Sigmoid colon (tissue), 7 donors: Measurements from ENCODE around the gene PCYT2. TPM values are rescaled to one million over a fixed set of nuclear protein-coding genes. Genes with fewer than 3 reads are reported as not detected.
A peak's percentile ranks its signal among the peaks of the same experiment; 100 is the strongest.

Experiments
- DNase-seq: peaks from one replicate; pipeline ENCODE4 v3.0.0-alpha.2; 2019
- H3K27ac ChIP-seq, 4 donors: fragments of 200-600 bp; sonication (generic); one replicate each; pipeline ENCODE4 v1.5.1; 2016 to 2019; ENCODE audit warnings: mild to moderate bottlenecking in 1 of 4
- H3K27me3 ChIP-seq, 3 donors: fragments of 200-600 bp; sonication (generic); one replicate each; pipeline ENCODE4 v1.5.1; 2019; ENCODE audit warnings: mild to moderate bottlenecking in 1 of 3
- H3K36me3 ChIP-seq, 4 donors: fragments of 200-600 bp; sonication (generic); one replicate each; pipeline ENCODE4 v1.5.1; 2016 to 2019
- H3K4me1 ChIP-seq, 4 donors: fragments of 200-600 bp; sonication (generic); one replicate each; pipeline ENCODE4 v1.5.1; 2017 to 2019
- H3K4me3 ChIP-seq, 4 donors: fragments of 200-600 bp; sonication (generic); one replicate each; pipeline ENCODE4 v1.5.1; 2017 to 2019; ENCODE audit warnings: mild to moderate bottlenecking in 2 of 4, moderate library complexity in 1 of 4
- H3K9me3 ChIP-seq, 4 donors: fragments of 200-600 bp in 3 of 4; sonication (generic) in 3 of 4; one replicate each; pipeline versions ENCODE4 v1.5.1 to v1.6.1; 2013 to 2019
- EP300 ChIP-seq, 4 donors: sonication (generic); formaldehyde crosslinking; IDR thresholded peaks; one replicate each; pipeline ENCODE4 v1.6.1; 2017; ENCODE audit warnings: antibody characterized with exemption in 4 of 4
- POLR2A ChIP-seq, 2 donors: fragments of 450-650 bp; IDR thresholded peaks; one replicate each; pipeline ENCODE4 v1.6.1; 2016; ENCODE audit warnings: antibody characterized with exemption in 2 of 2, mild to moderate bottlenecking in 2 of 2, moderate library complexity in 2 of 2
- POLR2AphosphoS5 ChIP-seq, 4 donors: sonication (generic); formaldehyde crosslinking; IDR thresholded peaks; one replicate each; pipeline ENCODE4 v1.6.1; 2017; ENCODE audit warnings: antibody characterized with exemption in 4 of 4
- WGBS, 2 donors: extraction: QIAGEN DNeasy Blood & Tissue Kit; methylation state at CpG; one replicate each; pipeline ENCODE4 v1.1.7; 2013; 5-methylcytosine and 5-hydroxymethylcytosine counted together
- intact Hi-C: fragments of 100-400 bp; cut with DNase I; formaldehyde crosslinking; loops from one replicate; pipeline ENCODE4 v1.15.1; 2023
- polyA plus RNA-seq, 3 donors: library from polyadenylated mRNA; stranded (reverse); fragments of 200-250 nt; gene quantifications; one replicate each; pipeline ENCODE4 v1.2.3, GENCODE V29; 2013
- total RNA-seq, 4 donors: library from RNA; depleted of rRNA; stranded (reverse); fragments of >200 nt; gene quantifications; one replicate each; pipeline ENCODE4 v1.1.0, GENCODE V29; 2016
- TF ChIP-seq, protein P1 (sequence below), 4 experiments: fragments of 450-650 bp in 3 of 4; fragments of 200-600 bp in 1 of 4; IDR thresholded peaks; one replicate each; pipeline ENCODE4 v1.5.1; 2016 to 2019; ENCODE audit warnings: antibody characterized with exemption in 4 of 4, mild to moderate bottlenecking in 3 of 4, moderate library complexity in 2 of 4
- donor health status: healthy with polysubstance abuse.
- donor health status: Bipolar disorder and iron deficiency.
- donor health status: healthy.

The PCYT2 gene
- total and polyA plus RNA-seq, 7 donors = 11.4 to 86.4 (median 23.5) TPM

DNA sequence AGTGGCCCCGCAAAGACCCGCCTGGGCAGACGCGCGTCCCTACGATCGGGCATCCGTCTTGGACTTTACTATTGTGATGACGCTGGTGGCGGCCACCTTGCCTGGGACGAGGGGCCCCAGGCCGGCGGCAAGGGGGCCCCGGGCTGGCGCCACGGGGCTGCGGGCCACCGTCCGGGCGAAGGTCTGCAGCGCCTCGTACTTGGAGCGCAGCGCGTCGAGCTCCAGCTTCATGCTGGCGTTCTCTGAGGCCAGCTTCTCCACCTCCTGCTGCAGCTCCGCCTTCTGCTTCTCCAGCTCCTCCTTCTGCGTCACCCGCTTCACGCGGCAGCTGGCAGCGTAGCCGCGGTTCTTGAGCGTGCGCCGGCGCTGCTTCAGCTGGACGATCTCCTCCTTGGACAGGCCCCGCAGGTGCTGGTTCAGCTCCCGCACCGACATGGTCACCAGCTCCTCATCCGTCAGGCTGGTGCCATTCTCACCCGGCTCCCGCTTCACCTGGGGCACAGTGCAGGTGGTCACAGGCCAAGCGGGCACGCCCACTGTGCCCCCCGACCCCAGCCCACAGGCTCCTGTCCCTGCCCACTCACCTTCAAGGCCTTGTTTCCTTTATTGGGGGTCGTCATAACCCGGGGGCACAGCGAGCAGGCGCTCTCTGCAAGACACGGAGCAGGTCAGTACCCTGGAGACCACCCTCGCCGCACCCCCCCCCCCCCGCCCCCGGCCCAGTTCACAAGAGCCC is 11.5 kb upstream of the PCYT2 start:
- no peak for DNase-seq
- Histone ChIP-seq H3K4me1 (peaks cover 0 to 78% (median 69%) of the 10 kb centered on the region in 4 donors), H3K9me3 (no peaks in the 10 kb centered on the region), H3K27ac (peak overlapping the region; percentile 74 to 99 (median 87)), H3K4me3 (peak overlapping the region; percentile 28 to 42 (median 34)), H3K36me3 (peaks cover 7 to 36% (median 22%) of the 10 kb centered on the region in 4 donors), H3K27me3 (no peaks in the 10 kb centered on the region)
- WGBS, 2 donors = 86 to 88% methylated on average over 58 of the region's 58 CpGs
- intact Hi-C loops = no loop called here
- TF ChIP-seq POLR2AphosphoS5 (IDR thresholded peaks at IDR 0.05) = no peak
- no peak for TF ChIP-seq EP300 (IDR thresholded peaks at IDR 0.05)

- DNase-seq = no peak
- intact Hi-C loops = no loop called here
- Histone ChIP-seq H3K36me3 (peaks cover 7 to 36% (median 22%) of the 10 kb centered on the region in 4 donors), H3K4me3 (peak overlapping the region in 1 of 4 donors; percentile 42), H3K27me3 (no peaks in the 10 kb centered on the region), H3K4me1 (peaks cover 0 to 83% (median 73%) of the 10 kb centered on the region in 4 donors), H3K9me3 (no peaks in the 10 kb centered on the region), H3K27ac (peak overlapping the region in 3 of 4 donors; percentile 28 to 99 (median 75))
- TF ChIP-seq, protein P1, sequence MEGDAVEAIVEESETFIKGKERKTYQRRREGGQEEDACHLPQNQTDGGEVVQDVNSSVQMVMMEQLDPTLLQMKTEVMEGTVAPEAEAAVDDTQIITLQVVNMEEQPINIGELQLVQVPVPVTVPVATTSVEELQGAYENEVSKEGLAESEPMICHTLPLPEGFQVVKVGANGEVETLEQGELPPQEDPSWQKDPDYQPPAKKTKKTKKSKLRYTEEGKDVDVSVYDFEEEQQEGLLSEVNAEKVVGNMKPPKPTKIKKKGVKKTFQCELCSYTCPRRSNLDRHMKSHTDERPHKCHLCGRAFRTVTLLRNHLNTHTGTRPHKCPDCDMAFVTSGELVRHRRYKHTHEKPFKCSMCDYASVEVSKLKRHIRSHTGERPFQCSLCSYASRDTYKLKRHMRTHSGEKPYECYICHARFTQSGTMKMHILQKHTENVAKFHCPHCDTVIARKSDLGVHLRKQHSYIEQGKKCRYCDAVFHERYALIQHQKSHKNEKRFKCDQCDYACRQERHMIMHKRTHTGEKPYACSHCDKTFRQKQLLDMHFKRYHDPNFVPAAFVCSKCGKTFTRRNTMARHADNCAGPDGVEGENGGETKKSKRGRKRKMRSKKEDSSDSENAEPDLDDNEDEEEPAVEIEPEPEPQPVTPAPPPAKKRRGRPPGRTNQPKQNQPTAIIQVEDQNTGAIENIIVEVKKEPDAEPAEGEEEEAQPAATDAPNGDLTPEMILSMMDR (IDR thresholded peaks at IDR 0.05) = no peak
- TF ChIP-seq POLR2A (IDR thresholded peaks at IDR 0.05) = no peak
- TF ChIP-seq POLR2AphosphoS5 (IDR thresholded peaks at IDR 0.05) = no peak
- no peak for TF ChIP-seq EP300 (IDR thresholded peaks at IDR 0.05)
- WGBS, 2 donors = 95 to 96% methylated on average over 23 of the region's 23 CpGs
Observed at GRCh38 chr17:81921996-81922565, 10.9 kb upstream of the PCYT2 start.

- Histone ChIP-seq H3K36me3 (peaks cover 7 to 36% (median 22%) of the 10 kb centered on the region in 4 donors), H3K27me3 (no peaks in the 10 kb centered on the region), H3K9me3 (no peaks in the 10 kb centered on the region), H3K27ac (no peak overlapping the region), H3K4me3 (no peak overlapping the region), H3K4me1 (peaks cover 0 to 88% (median 79%) of the 10 kb centered on the region in 4 donors)
- WGBS, 2 donors = 91 to 94% methylated on average over 3 of the region's 3 CpGs
- intact Hi-C loops = no loop called here
- TF ChIP-seq POLR2A (IDR thresholded peaks at IDR 0.05) = no peak
- no peak for TF ChIP-seq POLR2AphosphoS5 (IDR thresholded peaks at IDR 0.05)
- no peak for TF ChIP-seq EP300 (IDR thresholded peaks at IDR 0.05)
- TF ChIP-seq, protein P1 (IDR thresholded peaks at IDR 0.05) = no peak
- DNase-seq = no peak
Observed at GRCh38 chr17:81921537-81921862, 10.3 kb upstream of the PCYT2 start.

DNA sequence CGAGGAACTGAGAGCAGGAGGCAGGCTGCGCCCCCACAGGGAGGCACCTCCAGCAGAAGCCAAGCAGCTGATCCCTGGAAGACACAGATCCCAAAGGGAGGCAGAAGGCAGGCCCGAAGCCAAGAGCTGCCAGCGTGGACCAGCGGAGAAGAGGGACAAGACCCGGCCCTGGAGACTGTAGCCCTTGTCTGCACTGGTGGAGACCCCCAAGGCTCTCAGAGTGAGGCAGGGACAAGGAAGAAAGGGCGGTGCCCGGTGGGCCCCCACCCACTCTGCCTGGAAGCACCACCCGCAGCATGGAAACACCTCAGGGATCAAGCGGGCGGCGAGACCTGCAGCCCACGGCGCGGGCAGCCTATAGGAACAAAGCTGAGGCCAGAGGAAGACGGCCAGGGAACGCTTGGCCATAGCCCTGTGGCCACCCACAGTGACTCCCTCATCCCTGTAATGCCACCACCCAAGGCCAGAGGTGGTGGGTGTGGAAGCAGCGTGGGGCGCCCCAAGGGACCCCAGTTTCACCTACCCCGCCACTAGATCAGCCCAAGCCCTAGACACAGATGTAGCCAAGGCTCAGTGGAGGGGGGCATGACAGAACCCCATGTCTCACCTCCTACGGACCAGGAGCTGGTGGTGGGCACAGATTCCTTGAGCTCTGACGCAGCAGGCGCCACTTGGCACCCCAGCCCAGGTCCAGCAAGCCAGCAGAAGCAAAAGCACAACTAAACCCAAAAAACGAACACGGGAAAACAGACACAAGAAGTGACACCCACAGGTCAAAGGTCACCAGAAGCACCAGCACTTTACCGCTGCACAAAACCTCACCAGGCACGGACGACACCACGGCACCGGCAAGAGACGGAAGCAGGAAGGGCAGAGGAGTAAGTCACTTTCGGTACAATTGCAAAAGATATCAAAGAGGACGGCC is 9.7 kb upstream of the PCYT2 start:
- Histone ChIP-seq H3K4me3 (no peak overlapping the region), H3K27me3 (no peaks in the 10 kb centered on the region), H3K36me3 (peaks cover 7 to 36% (median 22%) of the 10 kb centered on the region in 4 donors), H3K4me1 (peaks cover 0 to 87% (median 78%) of the 10 kb centered on the region in 4 donors), H3K27ac (no peak overlapping the region), H3K9me3 (no peaks in the 10 kb centered on the region)
- intact Hi-C loops = no loop called here
- no peak for DNase-seq
- TF ChIP-seq POLR2AphosphoS5 (IDR thresholded peaks at IDR 0.05) (no peak), POLR2A (IDR thresholded peaks at IDR 0.05) (no peak), EP300 (IDR thresholded peaks at IDR 0.05) (no peak)
- TF ChIP-seq, protein P1 (IDR thresholded peaks at IDR 0.05) = no peak
- 88 to 91% methylated on average over 33 of the region's 33 CpGs for WGBS, 2 donors
